ENCODE data around the gene GLI3.
A peak's percentile ranks its signal among the peaks of the same experiment; 100 is the strongest.

GLI3 gene

GRCh38 chr7:41928166-41928565 lies 308.8 kb downstream of the GLI3 start:
- DNase-seq (ENCODE audit: low read depth): no peak

DNA sequence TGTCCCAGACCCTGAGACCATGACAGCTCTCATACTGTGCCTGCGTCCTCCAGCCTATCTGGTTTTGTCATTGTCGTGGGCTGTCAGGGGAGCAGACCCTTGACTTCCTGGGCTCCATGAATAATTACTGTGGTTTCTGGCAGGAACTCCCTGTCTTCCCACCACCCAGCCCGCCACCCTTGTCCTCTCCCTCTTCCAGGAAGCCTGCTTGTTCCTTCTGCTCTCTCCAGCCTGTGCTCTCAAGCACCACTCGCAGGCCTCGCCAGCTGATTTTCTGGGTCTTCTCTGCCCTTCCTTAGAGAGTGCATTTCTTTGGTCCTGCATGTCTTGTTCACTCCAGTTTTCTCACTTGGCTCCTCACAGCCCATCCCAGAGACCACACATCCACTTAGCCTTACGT lies 309.6 kb downstream of the GLI3 start:
- no peak for DNase-seq (ENCODE audit: low read depth)

DNA sequence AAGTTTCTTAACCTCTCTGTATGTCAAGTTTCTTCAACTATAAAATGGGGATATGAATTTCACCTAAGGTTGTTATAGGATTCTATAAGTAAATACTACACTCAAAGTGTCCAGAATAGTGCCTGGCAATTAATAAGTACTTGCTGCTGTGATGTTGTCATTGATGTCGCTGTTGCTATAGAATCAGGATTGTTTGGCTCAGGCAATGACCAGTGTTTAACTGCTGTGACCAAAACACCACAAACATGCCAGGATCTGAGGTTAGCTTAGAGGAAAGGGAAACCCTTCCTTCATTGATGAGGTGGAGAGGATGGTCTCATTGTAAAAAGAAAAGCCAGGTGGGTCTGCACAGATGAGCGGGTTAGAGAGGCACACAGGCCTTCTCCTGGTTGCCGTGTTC lies 311.1 kb downstream of the GLI3 start:
- no peak for DNase-seq (ENCODE audit: low read depth)

GRCh38 chr7:41924796-41925195 lies 312.2 kb downstream of the GLI3 start:
- DNase-seq (ENCODE audit: low read depth): no peak

- DNase-seq (ENCODE audit: low read depth): no peak
Observed at GRCh38 chr7:41922373-41922772, 314.6 kb downstream of the GLI3 start.

DNA sequence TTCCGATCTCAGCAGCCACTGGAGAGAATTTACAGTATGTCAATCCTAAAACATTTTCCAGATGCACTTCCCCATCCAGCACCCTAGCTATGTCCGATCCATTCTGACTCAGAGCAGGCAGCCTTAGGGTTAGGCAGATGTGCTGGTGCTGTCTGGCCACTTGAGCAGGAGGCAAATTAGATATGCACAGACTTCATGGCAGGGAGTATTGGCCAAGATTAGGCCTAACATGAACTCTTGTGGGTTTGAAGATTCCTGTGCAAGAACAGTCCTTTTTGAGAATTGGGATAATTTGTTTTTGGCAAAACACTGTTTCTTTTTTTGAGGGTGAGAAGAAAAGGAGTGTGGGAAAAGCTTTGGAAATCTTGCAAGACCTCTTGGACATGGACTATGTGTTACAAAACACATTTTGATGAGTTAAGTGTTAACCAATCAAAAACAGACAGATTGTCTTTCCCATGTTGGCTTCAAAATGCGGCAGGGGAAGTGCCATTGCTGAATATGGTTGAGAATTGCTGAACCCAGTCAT lies 315.5 kb downstream of the GLI3 start:
- DNase-seq (ENCODE audit: low read depth): no peak

GRCh38 chr7:41918597-41918996 lies 318.4 kb downstream of the GLI3 start:
- DNase-seq (ENCODE audit: low read depth): peak; percentile 69

DNA sequence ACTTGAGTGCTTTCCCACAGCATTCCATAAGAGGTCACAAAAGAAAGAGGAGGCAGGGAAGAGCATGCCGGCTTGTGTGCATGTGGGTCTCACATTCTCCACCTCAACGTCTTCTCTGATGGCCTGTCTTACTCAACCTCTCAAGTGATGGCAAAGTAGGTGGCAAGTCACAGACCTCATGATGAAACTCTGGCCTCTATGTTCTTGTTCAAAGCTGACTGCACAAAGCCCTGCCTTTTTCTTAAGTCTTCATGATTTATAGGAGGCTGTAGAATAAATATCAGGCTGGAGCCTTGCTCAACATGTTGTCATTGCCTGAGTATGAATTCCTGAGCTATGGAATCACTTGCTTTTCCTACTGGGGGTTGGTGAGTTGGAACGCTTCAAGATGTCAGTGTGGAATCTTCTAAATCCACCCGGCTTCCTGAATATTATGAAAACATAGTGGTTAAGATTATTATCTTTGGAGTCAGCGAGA lies 320.5 kb downstream of the GLI3 start:
- peak; percentile 100 for DNase-seq (ENCODE audit: low read depth)

GRCh38 chr7:41915871-41916270 lies 321.1 kb downstream of the GLI3 start:
- no peak for DNase-seq (ENCODE audit: low read depth)

DNA sequence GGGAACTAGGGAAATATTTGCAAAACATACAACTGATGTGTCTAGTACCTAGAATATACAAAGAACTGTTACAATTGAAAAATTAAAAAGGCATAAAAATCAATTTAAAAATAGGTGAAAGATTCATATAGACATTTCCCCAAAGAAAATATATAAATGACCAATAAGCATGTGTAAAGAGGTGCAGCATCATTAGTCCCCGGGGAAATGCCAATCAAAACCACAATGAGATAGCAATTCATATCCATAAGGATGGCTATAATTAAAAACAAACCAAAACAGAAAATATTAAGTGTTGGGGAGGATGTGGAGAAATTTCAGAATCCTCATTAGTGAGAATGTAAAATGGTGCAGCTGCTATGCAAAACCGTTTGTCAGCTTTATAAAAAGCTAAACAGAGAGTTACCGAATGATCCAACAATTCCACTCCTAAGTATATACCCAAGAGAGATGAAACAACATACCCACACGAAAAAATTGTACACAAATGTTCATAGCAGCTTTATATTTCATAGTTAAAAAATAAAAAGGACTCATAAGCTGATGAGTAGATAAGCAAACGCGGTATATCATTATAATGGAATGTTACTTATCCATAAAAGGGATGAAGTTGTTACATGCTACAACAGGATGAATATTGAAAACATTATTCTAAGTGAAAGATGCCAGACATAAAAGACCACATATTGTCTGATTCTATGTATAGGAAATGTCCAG lies 324.0 kb downstream of the GLI3 start:
- DNase-seq (ENCODE audit: low read depth): peak; percentile 62

- no peak for DNase-seq (ENCODE audit: low read depth)
Observed at GRCh38 chr7:41912426-41912825, 324.6 kb downstream of the GLI3 start.

DNA sequence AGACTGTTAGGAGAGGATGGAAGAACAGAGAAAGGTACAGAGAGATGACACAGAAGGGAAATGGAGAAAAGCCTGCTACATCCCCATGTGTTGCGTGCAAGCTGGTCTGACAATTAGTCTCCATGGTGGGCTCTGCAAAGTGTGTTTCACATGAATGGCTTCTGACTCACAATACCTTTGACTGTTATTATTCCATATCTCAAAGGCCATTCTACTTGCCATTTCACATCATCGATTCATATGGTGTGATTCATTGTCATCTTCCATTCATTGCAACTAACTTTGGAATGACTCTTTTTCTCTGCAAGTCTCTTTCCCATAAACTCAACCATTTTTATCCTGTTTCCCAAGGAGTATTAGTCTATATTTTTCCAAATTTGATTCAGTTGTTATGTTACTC lies 325.2 kb downstream of the GLI3 start:
- DNase-seq (ENCODE audit: low read depth): peak; percentile 96
